COLO829 (cell line): ENCODE measurements around the gene ANKRD44.

Experiments used
- DNase-seq: peaks from one replicate; pipeline ENCODE4 v3.0.0; 2012; ENCODE audit warnings: low spot score

The ANKRD44 gene

DNA sequence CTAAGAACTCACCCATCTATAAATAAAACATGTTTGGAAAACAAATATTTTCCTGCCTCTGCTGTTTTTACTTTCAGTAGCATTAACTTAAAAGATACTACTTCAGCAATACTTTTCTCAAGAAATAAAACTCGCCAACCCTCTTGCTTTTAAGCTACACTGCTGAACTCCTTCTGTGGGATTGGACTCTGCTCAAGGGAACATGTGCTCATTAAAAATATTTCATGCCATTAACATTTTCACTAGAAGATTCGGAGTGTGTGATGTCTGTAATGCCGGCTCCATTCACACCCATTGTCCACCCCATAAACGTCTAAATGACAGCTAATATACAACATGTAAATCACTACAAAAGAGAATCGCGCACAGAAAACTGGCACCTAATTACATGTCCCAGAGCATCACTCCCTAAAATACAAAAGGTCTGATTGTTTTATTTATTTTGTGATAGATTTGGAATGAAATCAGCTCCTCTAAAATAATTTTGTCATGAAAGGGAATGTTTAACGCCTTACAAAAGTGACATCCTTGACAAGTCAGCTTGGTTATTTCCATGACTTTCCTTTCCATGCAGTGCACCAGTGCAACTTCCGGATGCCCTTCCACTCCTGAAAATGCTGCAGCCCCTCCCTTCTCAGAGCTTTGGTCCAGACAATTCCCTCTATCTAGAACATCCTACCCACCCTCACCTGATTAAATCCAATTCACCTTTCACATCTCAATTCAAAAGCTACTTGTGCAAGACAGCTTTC, 73.1 kb downstream of the ANKRD44 start:
- no peak for DNase-seq

- peak; percentile 73 for DNase-seq
These were observed 73.8 kb downstream of the ANKRD44 start for GRCh38 chr2:197236816-197237215.

DNA sequence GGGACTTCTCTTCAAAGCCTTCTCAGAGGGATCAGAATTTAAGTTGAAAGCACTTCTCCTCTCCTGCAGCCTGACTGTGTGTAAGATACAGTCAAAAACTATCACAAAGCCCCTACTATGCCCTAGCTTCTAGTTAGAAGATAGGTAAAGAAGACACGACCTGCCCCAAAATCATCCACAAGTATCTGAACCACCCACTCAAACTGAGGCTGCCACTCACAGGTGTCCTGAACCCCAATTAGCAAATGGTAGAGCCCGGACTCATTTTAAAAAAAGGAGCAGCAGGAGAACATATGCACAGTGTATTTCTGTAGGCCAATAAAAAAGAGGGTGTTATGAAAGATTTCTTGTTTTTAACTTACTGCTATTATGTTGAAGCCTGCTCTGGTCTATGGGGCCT, 74.4 kb downstream of the ANKRD44 start:
- no peak for DNase-seq

DNA sequence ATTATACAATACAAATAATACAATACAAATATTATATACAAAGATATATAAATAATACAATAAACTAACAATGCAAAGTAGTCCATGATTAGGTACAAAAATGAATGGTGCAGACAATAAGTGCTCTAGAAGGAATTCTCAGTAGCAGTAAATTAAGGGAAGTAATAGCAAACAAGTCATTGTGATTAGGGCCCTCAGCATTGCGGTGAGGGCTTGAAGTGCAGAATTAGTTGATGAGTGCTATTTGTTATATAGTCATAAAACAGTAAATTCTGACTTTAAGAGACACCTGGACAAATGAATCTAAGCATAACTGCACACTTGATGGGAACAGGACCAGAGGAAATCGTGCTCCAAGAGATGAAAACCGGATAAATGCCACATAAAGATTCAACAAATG, 74.9 kb downstream of the ANKRD44 start:
- DNase-seq = no peak

DNA sequence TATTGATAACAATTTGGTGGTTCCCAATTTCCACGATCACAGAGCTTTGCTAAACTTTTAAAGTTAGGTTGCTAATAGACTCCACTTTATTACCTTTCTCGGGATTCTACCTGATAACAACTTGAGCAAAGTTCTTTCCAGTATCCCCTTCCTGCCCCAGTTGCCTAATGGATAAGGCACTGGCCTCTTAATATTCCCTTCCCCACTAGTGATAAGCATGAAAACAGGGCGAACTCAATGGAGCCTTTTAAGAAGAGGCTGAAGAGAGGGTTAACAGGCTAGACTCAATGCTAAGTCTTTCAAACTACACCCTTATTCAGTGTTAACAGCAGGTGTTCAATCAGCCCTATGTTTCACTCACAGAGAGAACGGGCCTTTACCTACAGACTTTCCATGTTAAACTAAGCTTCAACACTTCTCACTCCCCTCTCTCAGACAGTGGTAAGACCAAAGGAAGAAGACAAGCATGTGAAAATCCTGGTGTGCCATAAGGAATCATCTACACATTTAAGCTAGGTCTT, 75.8 kb downstream of the ANKRD44 start:
- DNase-seq = no peak

GRCh38 chr2:197233473-197233872, 77.1 kb downstream of the ANKRD44 start:
- no peak for DNase-seq

GRCh38 chr2:197232010-197232409, 78.6 kb downstream of the ANKRD44 start:
- no peak for DNase-seq

DNA sequence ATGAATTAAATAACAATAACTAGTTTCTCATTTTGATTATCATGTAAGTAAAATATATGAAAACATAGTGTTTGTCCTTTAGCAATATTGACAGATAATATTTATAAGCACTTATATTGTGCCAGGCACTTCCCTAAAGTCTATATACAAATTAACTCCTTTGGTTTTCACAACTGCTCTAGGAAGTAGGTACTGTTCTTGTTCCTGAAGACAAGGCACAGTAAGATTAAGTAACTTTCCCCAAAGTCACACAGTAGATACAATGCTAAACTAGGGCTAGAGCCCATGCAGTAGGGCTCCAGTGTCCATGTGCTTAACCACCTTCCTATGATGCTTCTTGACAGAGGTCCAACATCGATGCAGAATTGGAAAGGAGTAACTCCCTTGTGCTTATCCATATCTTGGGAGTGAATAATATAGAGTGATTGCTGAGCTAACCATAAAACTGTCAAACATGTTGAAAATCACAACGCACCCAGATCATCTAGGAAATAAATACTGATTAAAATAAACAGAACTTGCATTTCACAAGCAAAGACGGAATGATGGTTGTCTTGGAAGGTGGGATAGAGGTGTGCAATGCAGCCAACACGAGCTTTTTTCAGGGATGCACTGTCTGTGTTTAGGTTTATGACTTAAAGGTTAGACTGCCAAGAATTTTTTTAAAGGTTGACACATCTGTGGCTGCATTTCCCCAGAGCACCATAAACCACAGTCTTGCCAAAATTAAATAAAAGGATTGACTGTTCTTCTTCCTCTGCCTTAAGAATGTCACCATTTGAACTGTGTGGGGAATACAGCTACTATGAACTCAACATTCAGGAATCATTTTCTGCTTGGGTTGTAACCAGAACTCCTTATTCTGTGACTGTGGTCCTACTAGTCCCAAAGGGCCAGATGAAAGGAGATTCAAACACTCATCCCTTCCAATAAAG, 80.8 kb downstream of the ANKRD44 start:
- DNase-seq = peak; percentile 66

GRCh38 chr2:197223451-197223850, 87.1 kb downstream of the ANKRD44 start:
- DNase-seq = no peak

- DNase-seq = no peak
These were observed 90.9 kb downstream of the ANKRD44 start for GRCh38 chr2:197219636-197220035.

GRCh38 chr2:197217541-197217940, 93.0 kb downstream of the ANKRD44 start:
- DNase-seq = no peak

DNA sequence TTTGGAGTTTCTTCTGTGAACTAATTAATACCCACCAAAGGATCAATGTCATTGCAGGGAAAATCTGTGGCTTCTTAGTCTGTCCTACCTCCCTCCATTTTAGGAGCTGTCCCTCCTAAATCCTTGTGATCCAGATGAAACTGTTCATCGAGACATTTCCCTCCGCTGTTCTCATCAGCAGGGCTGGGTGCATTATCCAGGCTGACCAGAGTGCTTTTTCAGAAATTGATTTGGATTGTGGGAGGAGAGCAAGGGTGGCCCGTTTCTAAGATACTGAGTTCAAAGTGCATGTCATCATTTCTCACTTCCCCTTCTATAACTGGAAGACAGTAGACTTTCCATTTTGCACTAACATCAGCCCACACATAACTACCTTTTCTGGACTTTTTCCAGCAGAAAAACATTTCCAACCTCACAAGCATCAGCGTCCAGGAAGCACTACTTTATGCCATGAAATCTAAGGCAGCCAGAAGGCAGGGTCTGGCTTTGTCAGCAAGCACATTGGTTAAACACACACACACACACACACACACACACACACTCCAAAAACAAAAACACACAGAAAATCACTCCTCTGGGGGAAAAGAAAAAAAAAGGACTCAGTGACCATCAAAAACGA, 94.1 kb downstream of the ANKRD44 start:
- DNase-seq = peak; percentile 71

DNA sequence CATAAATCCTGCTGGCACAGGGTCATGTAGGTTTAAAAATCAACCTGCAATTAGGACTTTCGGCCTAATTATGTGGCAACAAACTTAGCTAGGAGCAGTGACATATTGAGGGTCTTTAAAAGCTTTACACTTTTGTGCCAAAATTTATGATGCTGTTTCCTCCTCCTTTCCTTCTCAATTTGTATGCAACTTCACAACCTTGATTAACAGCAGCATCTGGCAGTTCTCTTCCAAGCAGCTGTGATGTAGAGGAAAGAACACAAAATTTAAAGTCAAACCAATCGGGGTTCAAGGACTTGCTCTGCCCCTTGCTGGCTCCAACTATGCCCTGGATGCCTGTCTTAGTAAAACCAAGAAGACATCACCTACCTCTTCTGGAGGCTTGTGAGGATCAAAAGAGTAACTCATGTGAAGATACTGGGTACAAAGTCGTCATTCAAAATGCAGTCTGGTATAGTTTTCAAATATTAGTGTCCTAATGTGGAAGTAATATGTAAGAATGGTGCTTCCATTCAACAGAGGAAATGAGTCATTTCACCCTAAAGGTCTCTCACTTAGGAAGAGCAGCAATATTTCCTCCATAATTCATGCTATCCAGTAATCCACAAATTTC, 94.7 kb downstream of the ANKRD44 start:
- peak; percentile 82 for DNase-seq

DNA sequence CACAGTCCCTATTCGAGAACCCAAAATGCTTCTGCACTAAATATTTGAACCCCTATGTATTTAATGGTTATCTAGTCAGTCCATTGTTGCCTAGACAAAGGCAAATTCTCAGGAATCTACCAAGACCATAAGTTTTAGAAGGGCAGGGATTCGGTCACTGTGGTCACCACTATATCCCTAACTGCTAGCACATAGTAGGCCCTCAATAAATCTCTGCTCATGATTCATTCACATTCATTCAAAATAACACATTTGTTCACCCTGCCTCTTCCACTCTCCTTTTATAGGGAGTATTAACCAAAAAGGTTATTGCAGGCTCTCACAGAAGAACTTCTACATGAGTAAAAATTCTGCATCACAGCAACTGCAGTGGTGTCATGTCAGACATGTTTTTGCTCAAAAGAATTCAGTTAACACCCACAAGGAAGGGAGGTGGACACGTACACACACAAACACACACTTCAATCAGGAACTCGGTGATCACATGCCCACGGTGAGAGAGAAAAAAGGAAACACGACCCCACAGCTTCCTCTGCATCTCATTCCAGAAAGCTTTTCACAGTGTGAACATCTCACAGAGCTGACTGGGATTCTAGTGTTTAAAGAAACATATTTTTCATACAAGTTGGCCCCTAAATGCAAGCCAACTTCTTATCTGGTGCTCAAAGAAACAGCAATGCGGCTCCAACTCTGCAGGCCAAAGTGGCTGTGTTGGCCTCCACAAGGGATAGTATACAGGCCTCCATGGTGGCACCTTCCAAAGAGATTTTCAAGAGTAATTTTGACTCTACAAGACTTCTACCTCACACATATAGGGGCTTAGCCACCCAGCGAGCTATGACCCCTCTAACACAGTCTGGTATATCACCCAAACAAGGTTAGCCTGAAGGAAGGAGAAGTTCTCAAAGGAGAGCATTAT, 98.0 kb downstream of the ANKRD44 start:
- no peak for DNase-seq

DNA sequence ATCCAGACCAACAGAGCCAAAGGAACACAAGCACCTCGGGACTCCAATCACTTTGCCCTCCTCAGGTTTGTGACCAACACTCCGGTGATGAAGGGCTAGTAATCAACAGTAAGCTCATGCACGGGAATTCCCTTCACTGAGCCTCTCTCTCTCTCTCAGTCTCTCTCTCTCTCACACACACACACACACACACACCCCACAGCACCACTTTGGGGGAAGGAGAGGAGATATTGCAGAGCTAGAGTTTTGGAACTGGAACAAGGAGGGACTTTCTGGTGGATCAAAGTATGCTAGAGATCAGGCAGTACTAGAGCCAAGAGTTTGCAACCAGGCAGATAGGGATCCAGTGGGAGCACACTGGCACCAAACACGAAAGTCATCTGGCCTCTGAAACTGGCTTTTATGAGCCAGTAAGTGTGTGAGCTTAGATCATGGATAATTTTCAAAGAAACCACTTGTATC, 98.7 kb downstream of the ANKRD44 start:
- no peak for DNase-seq

DNA sequence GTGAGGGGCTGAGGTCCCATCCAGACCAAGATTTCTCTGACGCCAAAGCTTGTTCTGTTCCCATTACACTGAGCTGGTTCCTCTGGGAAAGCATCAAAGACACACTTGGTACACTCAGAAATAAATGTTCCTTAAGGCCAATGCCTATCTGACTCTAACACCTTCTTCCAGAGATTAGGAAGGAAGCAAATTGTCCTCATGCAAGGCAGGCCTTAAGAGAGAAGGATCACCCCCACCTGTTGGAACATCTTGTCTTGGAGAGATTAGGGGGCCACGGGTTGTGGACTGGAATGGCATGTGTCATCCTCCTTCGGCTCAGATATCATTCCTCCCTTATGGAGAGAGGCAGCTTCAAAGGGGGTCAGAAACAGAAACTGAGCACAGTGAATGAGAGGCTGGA, 100.2 kb downstream of the ANKRD44 start:
- no peak for DNase-seq

GRCh38 chr2:197209742-197210408, 100.7 kb downstream of the ANKRD44 start:
- no peak for DNase-seq

- DNase-seq = no peak
These were observed 101.3 kb downstream of the ANKRD44 start for GRCh38 chr2:197209246-197209645.

DNA sequence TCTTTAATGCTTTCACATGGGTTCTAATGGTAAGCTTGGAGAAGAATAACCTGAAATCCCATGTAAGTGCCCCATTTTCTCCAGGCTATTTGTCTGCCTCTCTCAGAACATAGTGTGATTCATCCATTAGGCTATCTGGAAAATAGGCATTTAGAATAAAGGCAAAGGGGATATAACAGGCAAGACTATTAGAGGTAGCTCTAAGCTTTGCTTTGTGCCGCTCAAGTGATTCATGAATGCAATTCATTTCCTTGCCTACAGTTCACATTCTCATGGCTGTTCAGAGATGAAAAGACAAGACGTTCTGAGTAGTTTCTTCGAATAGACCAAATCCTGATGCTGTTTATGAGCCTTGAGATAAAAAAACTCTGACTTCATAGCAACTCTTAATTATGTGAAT, 101.7 kb downstream of the ANKRD44 start:
- peak; percentile 51 for DNase-seq

DNA sequence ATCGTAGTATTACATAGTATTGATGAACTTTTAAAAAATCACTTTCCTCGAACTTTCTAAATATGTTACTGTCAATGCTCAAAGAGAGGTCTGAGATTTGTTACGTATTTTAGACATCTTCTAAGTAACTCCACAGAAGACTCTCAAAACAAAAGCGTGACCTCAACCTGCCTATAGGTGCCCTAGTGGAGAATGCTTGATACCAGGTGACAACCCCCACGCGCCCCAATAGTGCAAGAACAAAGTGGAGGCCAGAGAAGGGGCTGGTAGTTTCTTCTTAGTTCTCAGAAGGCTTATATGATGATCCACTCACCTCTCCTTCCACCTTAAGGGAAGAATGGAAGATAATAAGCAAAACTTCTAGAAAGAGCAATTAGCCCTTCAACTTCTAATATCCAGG, 102.6 kb downstream of the ANKRD44 start:
- DNase-seq = no peak
